C1 segment of cervical spinal cord (tissue), 14 donors: Measurements from ENCODE around the gene TAOK3.
"Not testable (repeated sequence)": the region's sequence is repeated elsewhere in the genome, so short reads cannot be mapped to it uniquely, and the experiment has no call there.

Experiments
- DNase-seq, 14 donors: peaks; one replicate each; lab custom pipeline; 2025; lab: John Stamatoyannopoulos, UW

The TAOK3 gene

DNA sequence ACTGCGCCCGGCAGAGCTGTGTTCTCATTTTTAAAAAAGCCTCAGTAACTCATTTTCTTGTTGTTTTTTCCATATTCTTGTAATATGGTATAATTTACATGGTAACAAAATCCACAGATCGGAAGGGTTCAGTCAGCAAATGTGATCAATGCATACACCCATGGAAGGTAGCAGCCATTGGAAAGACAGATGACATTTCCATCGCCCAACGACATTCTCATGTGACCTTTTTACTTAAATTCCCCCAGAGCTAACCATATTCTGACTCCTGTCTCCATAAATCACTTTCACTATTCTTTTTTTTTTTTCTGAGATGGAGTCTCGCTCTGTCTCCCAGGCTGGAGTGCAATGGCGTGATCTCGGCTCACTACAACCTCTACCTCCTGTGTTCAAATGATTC lies 231.9 kb downstream of the TAOK3 start:
- no peak for DNase-seq

DNA sequence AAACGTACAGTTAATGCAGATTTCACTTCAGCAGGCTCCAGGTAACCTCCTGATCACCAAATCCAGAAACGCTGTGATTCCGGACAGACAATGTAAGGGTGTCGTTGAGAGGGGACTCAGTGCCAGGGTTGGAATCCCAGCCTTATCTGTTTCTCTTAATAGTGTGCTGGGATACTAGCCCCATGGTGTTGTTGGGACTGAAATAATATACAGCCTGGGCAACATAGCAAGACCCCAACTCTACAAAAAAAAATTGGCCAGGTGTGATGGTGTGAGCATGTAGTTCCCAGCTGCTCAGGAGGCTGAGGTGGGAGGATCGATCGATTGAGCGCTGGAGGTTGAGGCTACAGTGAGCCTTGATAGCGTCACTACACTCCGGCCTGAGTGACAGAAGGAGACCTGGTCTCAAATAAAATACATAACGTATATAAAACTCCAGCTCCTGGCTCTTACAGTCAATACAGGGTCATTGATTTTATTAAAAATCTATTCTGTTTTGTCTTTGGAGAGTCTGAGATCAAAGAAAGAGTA lies 235.5 kb downstream of the TAOK3 start:
- DNase-seq, result peak in 1 of 14 donors; percentile 34

DNA sequence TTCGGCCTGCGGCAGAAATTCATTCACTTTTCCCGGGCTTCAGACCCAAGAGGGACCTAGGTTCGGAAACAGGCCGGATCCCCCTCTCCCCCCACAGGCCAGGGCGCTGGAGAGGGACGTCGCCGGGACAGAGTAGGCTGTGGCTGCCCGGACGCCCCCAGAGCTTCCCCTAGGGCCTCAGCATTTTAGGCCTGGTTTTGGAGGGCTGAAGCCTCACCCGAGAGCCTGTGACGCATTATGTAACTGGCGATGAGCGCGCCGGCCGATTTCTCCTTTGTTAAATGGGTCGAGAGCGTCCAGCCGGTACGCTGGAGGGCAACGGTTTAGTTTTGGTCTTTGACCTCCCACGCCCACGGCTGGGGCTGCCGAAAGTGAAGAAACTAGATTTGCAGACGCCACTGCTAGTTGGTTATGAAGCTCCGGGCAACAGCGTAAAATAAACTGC lies 236.1 kb downstream of the TAOK3 start:
- DNase-seq, result peak in 11 of 14 donors; percentile 17 to 73 (median 46)

DNA sequence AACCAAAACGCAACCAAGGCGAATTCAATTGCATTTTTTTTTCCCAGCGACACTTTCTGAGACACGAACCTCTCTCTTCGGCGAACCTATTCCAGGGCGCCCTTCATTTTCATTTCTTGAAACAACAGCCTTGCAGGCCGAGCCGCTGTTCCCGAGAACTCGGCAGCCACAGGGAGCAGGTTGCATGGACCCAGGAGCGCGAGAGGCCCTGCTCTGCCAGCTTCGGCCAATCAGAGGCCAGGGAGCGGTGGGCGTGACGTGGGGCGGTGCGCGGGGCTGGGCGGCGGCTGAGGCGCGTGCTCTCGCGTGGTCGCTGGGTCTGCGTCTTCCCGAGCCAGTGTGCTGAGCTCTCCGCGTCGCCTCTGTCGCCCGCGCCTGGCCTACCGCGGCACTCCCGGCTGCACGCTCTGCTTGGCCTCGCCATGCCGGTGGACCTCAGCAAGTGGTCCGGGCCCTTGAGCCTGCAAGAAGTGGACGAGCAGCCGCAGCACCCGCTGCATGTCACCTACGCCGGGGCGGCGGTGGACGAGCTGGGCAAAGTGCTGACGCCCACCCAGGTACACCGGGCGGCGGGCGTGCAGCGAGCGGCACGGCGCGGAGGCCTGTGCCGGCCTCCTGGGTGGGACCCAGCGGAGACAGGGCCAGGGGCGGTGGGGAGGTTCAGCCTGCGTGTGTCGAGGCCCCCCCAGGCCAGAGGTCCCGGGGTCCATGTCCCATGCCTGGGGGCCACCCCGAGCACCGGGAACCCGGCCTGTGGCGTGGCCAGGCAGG lies 236.7 kb downstream of the TAOK3 start, which contains the start of gene PEBP1:
PEBP1 (plus strand) TSS at position 337 of the 771 bp plus-strand sequence; CDS start at position 423, 86 bp downstream.
- peak; percentile 62 to 96 (median 94) for DNase-seq

DNA sequence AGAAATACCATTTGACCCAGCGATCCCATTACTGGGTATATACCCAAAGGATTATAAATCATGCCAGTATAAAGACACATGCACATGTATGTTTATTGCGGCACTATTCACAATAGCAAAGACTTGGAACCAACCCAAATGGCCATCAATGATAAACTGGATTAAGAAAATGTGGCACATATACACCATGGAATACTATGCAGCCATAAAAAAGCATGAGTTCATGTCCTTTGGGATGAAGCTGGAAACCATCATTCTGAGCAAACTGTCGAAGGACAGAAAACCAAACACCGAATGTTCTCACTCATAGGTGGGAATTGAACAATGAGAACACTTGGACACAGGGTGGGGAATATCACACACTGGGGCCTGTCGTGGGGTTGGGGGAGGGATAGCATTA lies 243.3 kb downstream of the TAOK3 start:
- DNase-seq, result not testable (repeated sequence)

DNA sequence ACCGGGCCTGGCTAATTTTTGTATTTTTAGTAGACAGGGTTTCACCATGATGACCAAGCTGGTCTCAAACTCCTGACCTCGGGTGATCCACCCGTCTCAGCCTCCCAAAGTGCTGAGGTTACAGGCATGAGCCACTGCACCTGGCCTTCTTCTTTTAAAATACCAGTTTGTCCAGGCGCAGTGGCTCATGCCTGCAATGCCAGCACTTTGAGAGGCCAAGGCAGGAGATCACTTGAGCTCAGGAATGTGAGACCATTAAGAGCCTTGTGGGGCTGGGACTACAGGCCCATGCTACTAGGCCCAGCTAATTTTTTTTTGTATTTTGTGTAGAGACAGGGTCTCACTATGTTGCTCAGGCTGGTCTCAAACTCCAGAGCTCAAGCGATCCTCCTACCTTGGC lies 244.8 kb downstream of the TAOK3 start:
- no peak for DNase-seq

DNA sequence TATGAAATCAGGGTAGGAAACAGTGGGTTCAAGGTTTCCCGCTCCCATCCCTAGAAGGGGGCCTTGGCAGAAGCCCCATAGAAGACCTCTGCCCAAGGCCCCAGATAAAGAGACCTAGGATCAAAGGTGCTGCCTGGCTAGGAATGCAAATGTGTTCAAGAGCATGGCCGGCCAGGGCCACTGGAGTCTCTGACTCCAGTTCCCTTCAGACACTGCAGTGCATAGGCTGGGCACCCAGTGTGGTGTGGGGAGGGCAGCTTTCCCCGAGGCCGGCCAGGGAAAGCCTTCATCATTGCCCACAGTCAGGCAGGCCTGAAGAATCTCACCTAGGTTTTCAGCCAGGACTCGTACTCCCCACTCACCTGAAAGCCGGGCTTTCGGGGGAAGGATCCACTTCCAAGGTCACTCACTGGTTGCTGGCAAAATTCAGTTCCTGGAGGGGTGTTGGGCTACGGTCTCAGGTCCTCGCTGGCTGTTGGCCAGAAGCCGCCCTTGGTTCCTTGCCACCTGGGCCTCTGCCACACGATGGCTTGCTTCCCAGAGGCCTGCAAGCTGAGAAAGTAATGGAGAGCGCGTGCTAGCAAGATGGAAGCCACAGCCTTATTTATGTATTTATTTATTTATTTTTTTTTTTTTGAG lies 246.5 kb downstream of the TAOK3 start:
- peak in 8 of 14 donors; percentile 10 to 65 (median 22) for DNase-seq

DNA sequence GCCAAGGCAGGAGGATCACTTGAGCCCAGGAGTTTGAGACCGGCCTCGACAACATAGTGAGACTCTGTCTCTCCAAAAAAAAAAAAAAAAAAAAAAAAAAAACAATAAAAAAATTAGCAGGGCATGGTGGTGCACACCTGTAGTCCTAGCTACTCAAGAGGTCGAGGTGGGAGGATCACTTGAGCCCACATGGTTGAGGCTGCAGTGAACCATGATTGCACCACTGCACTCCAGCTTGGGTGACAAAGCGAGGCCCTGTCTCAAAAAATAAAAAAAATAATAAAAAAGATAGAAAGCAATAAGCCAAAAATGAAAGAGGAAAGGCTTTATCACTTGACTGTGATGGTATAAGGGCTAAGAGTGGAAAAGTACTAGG lies 247.0 kb downstream of the TAOK3 start:
- no peak for DNase-seq

DNA sequence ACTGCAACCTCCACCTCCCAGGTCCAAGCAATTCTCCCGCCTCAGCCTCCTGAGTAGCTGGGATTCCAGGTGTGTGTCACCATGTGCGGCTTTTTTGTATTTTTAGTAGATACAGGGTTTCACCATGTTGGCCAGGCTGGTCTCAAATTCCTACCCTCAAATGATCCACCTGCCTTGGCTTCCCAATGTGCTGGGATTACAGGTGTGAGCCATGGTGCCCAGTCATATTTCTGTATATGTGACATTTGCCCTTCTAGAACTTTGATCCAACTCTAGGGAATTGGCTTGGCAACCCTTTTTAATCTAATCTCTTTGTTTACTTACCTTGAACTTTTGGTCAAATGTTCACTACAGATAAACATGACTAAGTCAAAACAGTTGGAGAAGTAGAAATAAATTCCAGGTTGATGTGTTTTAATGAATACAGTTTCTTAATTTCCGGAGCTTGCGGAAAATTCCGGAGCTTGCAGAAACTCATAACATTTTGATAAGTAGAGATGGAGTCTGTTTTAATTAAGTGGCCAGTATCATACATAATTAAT lies 248.3 kb downstream of the TAOK3 start:
- no peak for DNase-seq

DNA sequence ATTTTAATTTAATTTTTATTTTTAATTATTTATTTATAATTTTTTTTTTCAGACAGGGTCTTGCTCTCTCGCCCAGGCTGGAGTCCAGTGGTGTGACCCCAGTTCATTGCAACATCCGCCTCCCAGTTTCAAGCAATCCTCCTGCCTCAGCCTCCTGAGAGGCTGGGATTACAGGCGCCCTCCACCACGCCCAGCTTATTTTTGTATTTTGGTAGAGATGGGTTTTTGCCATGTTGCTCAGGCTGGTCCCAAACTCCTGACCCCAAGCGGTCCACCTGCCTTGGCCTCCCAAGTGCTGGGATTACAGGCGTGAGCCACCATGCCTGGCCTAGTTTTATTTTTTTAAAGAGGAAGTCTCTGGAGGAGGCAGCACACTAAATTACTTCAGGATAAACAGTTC lies 250.4 kb downstream of the TAOK3 start:
- DNase-seq, result no peak

DNA sequence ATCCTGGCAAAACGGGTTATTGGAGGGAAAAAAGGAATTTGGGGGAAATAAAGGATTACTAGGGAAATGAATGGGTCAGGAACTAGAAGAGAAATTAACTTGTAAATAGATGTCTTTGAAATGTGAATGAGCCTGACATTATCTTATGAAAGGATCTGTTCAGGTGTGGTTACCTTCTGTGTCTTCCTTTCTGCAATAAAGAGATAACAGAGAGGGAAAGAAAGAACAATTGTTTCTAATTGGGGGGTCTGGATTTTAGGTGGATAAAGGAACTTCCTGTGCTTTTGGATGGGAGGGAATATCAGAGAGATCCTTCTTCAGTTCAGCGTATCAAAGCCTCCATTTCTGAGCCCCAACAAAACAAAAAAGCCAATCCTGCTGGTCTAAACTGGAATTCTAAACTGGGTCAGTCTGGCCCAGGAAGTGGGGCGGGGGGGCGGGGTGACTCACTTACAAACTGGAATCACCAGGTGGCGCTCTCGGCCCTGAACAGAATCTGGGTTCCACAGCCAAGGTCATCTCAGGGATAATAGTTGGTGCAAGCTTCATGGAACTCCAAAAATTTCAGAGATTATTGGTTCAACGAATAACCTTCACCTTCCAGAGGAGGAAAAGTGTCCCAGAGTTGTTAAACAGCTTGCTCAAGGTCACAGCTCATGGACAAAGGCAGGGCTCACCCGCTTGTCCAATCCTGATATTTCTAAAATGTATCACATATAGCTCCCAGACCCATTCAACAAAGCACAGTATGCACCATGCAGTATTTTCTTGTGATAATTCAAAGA lies 251.9 kb downstream of the TAOK3 start:
- DNase-seq, result peak in 13 of 14 donors; percentile 9 to 76 (median 67)

DNA sequence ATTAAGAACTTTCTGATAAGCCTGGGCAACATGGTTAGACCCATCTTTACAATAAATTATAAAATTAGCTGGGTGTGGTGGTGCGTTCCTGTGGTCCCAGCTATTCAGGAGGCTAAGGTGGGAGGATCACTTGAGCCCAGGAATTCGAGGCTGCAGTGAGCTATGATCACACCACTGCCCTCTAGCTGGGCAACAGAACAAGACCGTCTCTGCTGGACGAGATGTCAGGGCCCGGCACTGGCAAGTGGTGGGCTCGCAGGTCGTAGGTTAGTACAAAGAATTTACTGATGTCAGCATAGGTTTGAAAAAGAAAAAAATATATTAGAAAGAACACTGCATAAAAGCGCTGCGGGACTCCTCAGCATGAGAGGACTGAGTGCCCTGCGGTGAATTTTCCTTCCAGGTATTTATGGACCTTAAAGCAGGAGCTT lies 253.2 kb downstream of the TAOK3 start:
- DNase-seq, result no peak

DNA sequence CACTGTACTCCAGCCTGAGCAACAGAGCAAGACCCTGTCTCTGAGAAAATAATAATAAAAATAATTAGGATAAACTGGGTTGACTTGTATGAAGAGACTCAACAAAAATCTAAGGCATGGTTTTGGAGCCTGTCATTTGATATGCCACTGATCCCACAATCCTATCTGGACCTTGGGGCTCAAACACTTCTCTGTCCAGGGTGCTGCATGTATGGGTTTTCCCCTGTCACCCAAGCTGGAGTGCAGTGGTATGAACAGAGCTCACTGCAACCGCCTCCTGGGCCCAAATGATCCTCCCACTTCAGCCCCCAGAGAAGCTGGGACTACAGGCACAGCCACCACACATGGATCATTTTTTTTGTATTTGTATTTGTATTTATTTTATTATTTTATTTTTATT lies 263.6 kb downstream of the TAOK3 start:
- no peak for DNase-seq

DNA sequence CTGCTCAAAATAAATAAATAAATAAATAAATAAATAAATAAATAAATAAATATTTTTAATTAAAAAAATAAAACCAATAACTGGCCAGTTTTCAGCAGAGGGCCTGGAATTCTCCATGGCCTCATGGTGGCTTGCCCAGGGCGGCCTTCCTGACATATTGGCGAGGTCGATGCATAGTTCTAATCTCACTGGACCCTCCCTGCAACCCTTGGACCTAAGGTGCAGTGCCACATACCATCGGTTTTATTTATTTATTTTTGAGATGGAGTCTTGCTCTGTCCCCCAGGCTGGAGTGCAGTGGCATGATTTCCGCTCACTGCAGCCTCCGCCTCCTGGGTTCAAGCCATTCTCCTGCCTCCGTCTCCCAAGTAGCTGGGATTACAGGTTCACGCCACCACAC lies 265.0 kb downstream of the TAOK3 start:
- DNase-seq, result no peak

DNA sequence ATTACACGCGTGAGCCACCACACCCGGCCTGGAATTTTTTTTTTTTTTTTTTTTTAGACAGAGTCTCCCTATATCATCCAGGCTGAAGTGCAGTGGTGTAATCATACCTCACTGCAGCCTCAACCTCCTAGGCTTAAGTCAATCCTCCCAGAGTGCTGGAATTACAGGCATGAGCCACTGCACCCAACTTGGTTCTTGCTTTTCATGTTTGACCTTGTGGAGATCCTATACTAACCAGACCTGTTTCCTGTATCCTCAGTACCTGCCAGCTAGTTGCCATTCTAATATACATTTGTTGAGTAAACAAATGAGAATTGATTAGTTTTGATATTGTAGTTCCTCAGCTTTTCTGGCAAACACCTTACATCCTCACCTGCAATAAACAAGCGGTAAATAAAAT lies 265.7 kb downstream of the TAOK3 start:
- no peak for DNase-seq

DNA sequence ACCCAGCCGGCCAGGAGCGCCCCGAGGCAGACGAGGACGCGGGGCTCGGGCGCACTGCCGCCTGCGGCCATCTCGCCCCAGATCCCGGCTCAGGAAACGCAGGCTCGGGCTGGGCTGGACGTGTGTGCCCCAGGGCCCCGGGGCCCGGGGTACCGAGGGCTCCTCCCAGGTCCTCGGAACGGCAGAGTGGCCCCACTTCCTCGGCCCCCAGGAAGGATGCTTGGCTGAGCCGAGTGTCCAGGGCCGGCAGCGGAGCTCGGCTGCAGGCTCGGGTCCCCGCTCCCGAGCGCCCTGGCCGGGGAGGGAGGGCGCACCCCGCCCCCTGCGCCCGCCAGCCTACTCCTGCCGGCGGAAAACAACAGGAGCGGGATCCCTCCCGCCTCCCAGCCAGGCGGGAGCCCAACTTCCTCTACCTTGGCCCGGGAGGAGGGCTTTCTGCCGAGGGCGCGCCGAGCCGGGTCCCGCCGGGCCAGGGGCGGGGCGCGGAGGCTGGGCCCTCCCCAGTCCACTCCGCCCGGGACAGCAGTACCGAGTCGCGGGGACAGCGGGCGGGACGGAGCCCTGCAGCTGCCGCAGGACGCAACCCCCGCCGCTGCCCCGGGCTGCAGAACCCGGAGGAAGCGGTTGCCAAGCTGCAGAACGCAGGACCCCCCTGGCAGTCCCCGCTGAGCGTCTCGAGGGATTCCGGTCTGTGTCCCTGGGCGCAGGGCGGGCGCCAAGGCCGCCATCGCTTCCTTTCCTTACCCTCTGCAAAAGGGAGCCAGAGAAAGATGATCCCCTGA lies 268.9 kb downstream of the TAOK3 start, which contains the start of gene VSIG10:
VSIG10 (minus strand) TSS at position 411 of the 782 bp plus-strand sequence; CDS start at position 71, 340 bp downstream.
- peak in 12 of 14 donors; percentile 3 to 74 (median 57) for DNase-seq

DNA sequence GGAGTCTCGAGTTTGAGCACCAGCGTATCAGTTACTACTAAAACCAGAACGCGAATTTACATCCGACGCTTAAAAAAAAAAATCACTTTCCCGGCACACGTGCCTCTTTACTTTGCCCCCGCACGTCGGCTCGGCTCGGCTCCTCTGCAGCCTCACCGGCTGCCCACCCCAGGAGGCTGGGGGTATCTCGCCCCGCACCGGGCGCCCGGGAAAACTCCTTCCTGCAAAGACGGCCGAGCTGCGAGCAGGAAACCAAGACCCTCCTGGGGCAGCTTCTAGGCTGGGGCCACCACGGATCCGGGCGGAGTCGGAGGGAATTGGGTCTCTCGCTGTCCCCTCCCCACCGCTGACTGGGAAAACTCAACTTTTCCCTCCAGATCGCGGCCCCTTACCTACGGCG lies 269.5 kb downstream of the TAOK3 start:
- peak in 3 of 14 donors; percentile 27 to 59 (median 30) for DNase-seq

DNA sequence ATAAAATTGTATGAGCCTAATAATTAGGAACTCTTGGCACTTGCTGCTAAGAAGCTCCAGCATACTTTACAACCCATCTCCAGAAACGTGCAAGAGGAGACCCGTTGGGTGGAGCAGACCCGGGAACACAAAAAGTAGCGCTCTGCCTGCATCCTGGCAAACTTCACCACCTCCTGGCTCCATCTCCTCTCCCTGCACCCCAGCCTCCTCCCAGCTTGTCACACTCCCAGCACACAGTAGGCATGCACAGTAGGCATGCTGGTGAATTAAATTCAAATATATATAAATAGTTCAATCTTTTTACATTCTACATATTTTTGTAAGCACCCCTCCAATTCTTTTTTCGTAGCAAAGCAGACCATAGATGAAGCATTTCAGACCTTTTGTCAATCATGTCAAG lies 270.1 kb downstream of the TAOK3 start:
- no peak for DNase-seq

DNA sequence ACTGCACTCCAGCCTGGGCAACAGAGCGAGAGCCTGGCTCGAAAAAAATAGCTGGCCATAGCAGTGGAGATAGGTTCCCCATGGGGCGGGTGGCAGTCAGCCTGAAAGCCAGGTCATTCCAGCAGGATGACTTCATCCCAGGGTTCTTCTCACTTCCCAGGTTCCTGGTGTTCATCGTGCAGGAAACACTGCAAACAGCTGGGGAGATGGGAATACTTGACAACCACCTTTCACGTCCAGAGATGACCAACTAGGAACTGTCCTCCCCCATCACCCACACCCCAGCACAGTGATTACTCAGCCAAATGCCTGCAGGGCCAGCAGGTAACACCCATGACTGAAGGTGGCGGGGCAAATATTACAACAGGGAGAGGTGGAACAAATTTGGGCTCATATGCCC lies 270.6 kb downstream of the TAOK3 start:
- no peak for DNase-seq

DNA sequence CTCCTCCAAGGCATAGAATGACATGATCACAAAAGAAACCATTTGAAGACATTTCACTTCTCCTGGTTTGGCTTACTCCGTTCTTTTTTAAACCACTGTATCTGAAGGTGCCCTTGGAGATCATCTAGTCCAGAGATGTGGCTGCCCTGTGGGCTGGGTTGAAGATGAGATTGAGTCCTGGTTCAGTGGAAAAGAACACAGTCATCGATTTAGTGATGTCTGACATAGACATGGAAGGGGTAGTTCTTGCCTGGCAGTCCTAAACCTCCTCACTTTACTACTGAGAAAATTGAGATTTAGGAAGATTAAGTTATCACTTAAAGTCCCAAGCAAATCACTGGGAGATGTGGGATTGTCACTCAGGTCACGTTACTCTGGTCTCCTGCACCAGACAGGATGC lies 271.7 kb downstream of the TAOK3 start:
- no peak for DNase-seq
